Measurements from ENCODE around the gene ZNF777. TPM values are rescaled to one million over a fixed set of nuclear protein-coding genes. Genes with fewer than 3 reads are reported as not detected.
"Not testable (repeated sequence)": the region's sequence is repeated elsewhere in the genome, so short reads cannot be mapped to it uniquely, and the experiment has no call there.

Gene ZNF777
- polyA plus RNA-seq, 10 donors: 8.2 to 10.7 (median 9.0) TPM

- DNase-seq: no peak
These were observed 5.5 kb downstream of the ZNF777 start for GRCh38 chr7:149455175-149455950.

- DNase-seq: no peak
These were observed 6.1 kb downstream of the ZNF777 start for GRCh38 chr7:149454750-149455149.

GRCh38 chr7:149454006-149454405 is 6.9 kb downstream of the ZNF777 start:
- no peak for DNase-seq

GRCh38 chr7:149450821-149451220 is 10.0 kb downstream of the ZNF777 start:
- no peak for DNase-seq

GRCh38 chr7:149449897-149450296 is 11.0 kb downstream of the ZNF777 start:
- no peak for DNase-seq

- no peak for DNase-seq
These were observed 11.9 kb downstream of the ZNF777 start for GRCh38 chr7:149448961-149449360.

GRCh38 chr7:149446026-149446425 is 14.8 kb downstream of the ZNF777 start:
- not testable (repeated sequence) for DNase-seq

GRCh38 chr7:149444287-149444686 is 16.6 kb downstream of the ZNF777 start:
- DNase-seq: no peak

- DNase-seq: no peak
These were observed 17.3 kb downstream of the ZNF777 start for GRCh38 chr7:149443523-149443922.

GRCh38 chr7:149442924-149443323 is 17.9 kb downstream of the ZNF777 start:
- no peak for DNase-seq

- DNase-seq: no peak
These were observed 20.6 kb downstream of the ZNF777 start for GRCh38 chr7:149440222-149440621.

GRCh38 chr7:149436358-149436757 is 24.5 kb downstream of the ZNF777 start:
- no peak for DNase-seq

GRCh38 chr7:149433124-149433523 is 27.7 kb downstream of the ZNF777 start:
- no peak for DNase-seq

GRCh38 chr7:149432121-149432691 is 28.7 kb downstream of the ZNF777 start:
- DNase-seq: no peak

- no peak for DNase-seq
These were observed 29.3 kb downstream of the ZNF777 start for GRCh38 chr7:149431486-149432120.

GRCh38 chr7:149430192-149430591 is 30.7 kb downstream of the ZNF777 start:
- no peak for DNase-seq

GRCh38 chr7:149427893-149428292 is 33.0 kb downstream of the ZNF777 start:
- no peak for DNase-seq

GRCh38 chr7:149427096-149427680 is 33.7 kb downstream of the ZNF777 start:
- DNase-seq: no peak

GRCh38 chr7:149423449-149424110 is 37.3 kb downstream of the ZNF777 start:
- peak in 1 of 3 donors; percentile 33 for DNase-seq

GRCh38 chr7:149422914-149423301 is 38.0 kb downstream of the ZNF777 start:
- DNase-seq: peak in 1 of 3 donors; percentile 29

- peak; percentile 55 to 78 (median 61) for DNase-seq
These were observed 38.5 kb downstream of the ZNF777 start for GRCh38 chr7:149422162-149422913.
